ENCODE data around the gene SH3BP4. TPM values are rescaled to one million over a fixed set of nuclear protein-coding genes. Genes with fewer than 3 reads are reported as not detected.

Gene SH3BP4
- total RNA-seq, 1 experiment from 2014 or later = 49.1 TPM

DNA sequence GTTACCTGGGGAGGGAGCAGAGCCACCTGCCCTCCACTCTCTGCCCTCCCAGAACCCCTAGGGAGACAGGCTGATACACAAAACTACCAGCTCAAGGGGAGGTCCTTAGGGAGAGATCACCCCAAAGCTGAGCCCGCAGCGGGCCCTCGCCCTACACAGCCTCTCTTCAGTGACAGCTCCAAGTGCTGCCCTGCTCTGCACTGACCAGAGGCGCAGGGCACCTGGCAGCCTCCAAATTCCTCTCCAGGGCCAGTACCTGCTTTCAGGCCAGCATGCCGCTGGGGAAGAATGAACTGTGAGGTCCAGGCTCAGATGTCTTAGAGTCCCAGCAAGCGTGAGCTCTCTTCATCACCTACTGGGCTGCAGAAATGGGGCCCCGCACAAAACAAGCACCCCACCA lies 11.3 kb upstream of the SH3BP4 start:
- in situ Hi-C loops (cut with HindIII; ENCODE audit: low sequenced_read_pairs) = no loop called here
- no peak for DNase-seq (ENCODE audit: low spot score)

DNA sequence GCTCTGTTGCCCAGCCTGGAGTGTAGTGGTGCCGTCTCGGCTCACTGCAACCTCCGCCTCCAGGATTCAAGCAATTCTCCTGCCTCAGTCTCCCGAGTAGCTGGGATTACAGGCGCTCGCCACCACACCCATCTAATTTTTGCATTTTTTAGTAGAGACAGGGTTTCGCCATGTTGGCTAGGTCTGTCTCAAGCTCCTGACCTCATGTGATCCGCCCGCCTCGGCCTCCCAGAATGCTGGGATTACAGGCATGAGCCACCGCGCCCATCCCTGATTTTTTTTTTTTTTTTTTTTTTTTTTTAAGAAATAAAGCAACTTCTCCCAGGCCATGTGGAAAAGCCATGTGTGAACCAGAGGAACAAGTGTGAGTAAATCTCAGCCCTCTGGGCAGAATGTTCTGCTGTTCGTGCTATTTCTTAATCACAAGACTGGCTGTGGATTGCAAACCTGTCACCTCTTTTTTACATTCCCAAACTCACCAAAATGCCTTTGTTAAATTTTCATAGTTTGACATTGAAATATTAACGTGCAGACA lies 6.4 kb upstream of the SH3BP4 start:
- in situ Hi-C loops (cut with HindIII; ENCODE audit: low sequenced_read_pairs) = no loop called here
- DNase-seq (ENCODE audit: low spot score) = no peak

DNA sequence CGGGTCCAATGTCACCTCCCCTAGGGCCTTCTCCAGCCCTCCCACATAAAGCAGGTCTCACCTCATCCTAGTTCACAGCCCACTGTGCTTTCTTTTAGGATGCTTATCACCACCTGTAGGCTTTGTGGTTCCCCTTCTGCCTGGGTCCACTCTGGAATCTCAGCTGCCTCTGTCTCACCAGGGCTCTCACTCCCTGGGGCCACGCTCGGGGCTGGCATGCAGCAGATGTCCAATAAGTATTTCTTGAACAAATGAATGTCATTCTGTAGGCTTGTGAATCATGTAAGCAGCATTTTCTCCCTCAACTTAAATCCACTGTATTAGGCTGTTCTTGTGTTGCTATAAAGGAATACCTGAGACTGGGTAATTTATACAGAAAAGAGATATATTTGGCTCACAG lies 4.3 kb upstream of the SH3BP4 start:
- in situ Hi-C loops (cut with HindIII; ENCODE audit: low sequenced_read_pairs) = no loop called here
- no peak for DNase-seq (ENCODE audit: low spot score)

DNA sequence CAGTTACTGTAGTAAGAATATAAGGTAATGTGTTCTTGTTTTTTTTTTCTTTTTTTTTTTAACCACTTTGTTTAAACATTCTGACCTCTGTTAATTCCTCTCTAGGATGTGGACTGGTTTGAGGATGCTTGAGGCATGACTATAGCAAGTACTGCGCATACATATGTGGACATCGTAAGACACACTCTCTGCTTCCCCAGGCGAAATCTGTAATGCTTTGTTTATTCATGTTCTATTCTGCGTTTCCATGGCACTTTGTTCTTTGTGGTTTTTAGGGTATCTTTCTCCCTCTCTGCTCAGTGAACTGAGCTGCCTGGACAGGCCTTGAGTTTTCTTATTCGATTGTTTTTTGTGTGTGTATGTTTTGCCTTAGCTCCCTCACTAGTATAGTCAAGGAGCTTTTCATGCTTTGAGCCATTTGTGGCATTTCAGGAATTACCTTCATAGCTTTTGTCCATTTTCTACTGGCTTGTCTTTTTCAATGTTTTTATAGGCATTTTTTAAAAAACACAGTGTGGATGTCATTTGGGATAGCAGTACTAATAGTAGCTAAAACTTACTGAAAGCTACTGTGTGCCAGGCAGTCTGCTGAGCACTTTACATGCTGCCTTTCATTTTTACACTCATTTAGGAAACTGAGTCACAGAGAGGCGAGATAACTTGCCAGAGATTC lies 1.9 kb upstream of the SH3BP4 start:
- no peak for DNase-seq (ENCODE audit: low spot score)
- in situ Hi-C loops (cut with HindIII; ENCODE audit: low sequenced_read_pairs) = no loop called here

DNA sequence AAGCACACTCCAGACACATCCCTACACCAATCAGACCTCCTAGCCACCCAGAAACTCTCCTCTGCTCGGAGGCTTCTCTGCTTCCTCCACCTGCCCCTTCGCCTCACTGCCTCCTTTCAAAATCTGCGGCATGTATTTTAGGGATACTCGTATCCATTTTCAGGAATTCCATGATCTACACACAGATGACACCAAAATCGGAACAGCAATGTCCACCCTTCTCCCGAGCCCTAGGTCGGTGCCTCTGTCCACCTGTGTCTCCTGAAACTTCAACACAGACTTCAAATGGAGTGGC lies 1.4 kb upstream of the SH3BP4 start:
- in situ Hi-C loops (cut with HindIII; ENCODE audit: low sequenced_read_pairs) = no loop called here
- DNase-seq (ENCODE audit: low spot score) = no peak

DNA sequence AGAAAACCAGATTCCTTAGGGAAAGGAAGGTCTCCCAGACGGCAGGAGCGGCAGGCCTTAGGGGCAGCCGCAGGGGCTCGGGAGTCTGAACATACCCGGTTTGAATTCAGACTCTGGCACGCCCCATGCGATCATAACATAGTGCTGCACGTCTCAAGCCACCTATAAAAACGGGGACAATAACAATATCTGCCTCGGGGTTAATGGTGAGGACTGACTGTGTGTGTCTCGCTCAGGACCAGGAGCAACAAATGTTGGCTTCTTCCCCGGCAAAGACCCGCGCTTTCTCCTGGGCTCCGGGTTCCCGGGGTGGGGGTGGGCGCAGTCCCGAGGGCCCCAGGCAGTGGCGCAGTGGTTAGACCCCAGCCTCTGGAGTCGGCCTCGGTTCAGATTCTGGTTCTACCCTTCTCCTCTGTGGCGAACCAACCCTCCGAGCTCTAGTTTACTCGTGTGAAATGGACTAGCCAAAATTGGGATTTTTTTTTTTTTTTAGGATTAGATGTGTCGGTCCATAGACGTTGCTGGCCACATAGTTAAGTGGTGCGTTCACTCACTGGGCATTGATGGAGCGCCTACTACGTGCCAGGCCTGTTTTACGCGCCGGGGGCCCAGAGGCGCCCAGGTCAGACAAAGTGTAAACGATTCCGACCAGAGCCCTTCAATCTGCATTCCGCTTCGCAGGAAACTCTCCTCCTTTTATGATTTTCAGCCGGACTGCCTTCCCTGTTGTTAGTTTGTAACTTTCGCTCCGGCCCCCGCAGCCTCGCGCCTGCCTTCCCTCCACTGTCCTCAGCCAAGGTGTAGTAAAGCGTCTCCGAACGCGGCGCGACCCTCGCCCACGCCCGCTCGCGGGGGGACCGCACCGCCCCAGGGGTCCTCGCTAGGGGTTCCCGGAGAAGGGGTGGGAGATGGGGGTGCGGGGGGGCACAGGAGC lies 820 bp upstream of the SH3BP4 start:
- in situ Hi-C loops (cut with HindIII; ENCODE audit: low sequenced_read_pairs) = no loop called here
- no peak for DNase-seq (ENCODE audit: low spot score)

DNA sequence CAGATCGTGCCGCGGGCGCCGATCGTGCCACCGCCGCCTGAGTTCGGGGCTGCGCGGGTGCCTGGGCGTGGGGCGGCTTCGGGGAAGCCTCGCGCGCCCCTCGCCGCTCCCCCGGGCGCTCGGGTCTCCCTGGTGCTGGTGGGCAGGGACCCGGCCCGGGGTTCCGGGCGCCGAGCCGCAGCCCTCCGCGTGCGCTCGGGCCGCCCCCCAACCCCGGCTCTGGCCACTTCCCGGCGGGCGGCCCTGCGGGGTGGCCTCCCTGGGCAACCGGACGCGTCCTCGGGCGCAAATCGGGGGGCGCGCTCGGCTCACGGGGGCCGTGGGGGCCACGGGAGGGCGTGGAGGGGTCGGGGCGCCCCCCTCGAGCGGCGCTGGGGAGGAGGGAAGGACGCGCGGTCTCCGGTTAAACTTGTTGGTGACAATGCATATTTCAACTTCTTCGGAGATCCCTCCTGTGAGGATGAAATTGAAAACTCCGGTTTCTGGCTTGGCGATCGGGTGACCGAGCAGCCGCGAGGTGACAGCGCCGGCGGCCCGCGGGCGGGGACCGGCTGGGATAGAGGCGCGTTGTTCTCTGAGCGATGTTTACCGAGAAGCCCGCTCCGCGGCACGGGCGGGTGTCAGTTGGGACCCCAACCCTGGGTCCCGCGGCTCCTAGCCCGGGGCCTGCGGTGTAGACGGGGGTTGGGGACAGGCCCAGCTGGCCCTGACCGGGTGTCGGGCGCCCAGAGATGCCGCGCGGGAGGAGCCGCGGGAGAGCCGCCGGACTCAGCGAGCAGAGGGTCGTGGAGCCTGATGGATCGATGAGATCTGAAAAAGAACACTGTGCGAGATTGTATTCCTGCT lies 676 bp downstream of the SH3BP4 start:
- DNase-seq (ENCODE audit: low spot score) = no peak
- in situ Hi-C loops (cut with HindIII; ENCODE audit: low sequenced_read_pairs) = no loop called here

DNA sequence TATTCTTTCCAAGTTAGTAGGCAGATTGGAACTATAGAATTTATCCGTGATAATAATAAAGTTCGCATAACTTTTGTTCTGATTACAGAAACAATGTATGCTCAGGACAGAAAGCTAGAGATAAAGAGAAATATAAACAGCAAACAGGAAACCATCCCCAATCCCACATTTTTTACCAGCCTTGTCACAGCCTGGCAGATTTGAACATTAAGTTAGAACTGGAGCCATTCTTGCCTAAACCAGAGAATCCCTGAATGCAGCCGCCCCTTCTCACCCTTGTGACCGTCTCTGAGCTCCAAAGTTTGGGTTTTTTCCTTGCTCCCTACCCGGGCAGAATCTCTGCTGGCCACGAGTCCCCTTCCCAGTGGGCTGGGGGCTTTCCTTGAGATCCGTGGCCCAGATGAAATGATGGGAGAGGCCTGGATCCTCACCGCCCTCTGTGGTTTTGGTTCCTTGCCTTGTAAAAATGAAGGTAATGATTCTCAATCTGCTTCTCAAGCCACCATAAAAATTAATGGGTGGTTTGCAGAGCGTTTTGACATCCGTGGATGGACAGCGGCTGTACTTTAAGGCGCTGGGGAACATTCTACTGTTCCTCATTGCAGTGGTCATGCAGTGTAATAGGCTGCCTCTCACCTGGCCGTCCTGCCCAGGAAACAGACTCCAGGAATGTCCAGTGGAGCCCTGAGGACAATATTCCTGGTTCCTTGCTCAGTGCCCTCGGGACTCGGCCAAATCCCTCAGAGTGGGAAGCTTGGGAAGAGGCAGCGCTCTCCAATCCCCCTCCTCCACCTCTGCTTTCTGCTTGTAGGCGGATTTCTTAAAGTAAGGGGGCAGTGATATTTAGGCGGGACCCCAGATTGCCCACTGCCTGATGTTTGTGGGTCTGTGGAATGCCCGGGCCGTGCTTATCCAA lies 1.6 kb downstream of the SH3BP4 start:
- in situ Hi-C loops (cut with HindIII; ENCODE audit: low sequenced_read_pairs) = no loop called here
- DNase-seq (ENCODE audit: low spot score) = no peak

DNA sequence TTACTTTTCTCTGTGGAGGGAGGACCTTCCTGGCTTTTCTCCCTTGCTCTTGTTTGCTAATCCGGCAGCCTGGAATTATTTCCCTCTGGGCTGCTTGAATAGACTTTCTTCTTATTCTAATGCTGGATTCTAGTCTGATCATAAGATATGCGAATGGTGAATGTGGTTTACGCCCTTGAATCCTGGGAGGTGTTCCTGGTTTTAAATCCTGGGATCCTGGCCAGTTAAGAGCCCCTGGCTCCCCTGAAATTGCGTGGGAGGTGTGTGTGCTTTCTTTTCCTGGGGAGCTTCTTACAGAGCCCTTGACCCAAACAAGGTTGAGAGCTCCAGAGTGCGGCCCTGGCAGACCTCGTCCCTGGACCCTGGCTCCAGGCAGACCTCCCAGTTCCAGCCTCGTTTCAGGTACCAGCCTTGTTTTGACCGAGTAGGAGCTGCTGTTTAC lies 2.8 kb downstream of the SH3BP4 start:
- DNase-seq (ENCODE audit: low spot score) = no peak
- in situ Hi-C loops (cut with HindIII; ENCODE audit: low sequenced_read_pairs) = no loop called here

DNA sequence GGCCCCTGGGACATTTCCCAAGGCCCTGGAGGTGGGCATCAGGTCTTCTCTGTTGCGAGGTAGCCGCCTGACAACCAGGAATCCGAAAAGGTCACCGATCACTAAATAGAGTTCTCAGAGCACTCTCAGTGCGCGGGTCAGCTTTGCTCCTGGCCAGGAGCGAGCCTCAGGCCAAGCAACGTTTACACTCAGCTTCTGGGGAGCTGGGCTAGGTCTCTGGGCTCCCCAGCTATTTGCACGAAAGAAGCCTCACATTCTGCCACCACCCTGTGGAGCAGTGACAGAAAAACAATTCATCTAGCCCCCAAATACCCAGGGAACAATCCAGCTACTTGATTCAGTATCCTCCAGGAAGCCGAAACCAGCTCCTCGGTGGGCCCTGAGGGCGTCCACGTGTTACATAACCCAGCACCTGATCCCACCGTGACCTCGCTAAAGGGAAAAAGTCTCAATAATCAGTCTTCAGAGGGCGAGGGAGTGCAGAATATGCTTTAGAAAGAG lies 3.3 kb downstream of the SH3BP4 start:
- in situ Hi-C loops (cut with HindIII; ENCODE audit: low sequenced_read_pairs) = no loop called here
- DNase-seq (ENCODE audit: low spot score) = no peak

DNA sequence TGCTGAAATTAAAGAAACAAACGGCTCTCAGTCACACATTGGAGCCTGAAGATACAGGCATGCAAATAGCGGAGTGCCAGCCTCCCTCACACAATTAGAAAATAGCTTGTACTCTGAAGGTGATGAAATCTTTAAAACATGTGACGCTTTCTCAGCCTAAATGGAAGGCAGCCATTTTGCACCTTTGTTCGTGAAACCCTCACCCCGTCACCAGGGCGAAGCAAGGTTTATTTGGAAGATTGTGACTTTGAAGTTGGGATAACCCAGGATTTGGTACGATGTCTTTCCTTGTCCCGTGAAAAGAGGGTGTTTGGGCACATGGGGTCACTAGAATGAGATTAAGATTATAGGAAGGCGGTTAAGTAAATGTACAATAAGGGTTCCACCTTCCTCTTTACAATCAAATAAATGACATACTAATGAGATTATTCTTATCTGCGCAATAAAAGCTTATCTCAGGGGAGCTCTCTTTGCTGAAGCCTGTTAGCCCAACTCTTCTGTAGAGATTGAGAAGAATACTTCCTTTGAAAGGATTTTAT lies 4.2 kb downstream of the SH3BP4 start:
- DNase-seq (ENCODE audit: low spot score) = no peak
- in situ Hi-C loops (cut with HindIII; ENCODE audit: low sequenced_read_pairs) = no loop called here

DNA sequence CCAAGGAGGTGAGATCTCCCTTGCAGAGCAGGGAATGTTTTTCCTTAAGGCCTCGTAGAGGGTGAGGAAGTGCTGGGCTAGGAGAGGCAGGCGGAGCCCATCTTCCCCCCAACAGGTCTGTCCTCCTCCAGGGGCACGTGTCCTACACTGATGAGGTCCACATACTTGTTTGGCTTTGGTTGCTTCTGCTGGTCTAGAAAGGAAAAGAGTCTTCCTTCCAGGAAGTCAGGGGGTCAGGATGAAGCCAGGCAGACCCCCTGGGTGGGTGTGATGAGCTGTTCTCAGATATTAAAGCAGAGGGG lies 6.0 kb downstream of the SH3BP4 start:
- in situ Hi-C loops (cut with HindIII; ENCODE audit: low sequenced_read_pairs) = no loop called here
- no peak for DNase-seq (ENCODE audit: low spot score)

DNA sequence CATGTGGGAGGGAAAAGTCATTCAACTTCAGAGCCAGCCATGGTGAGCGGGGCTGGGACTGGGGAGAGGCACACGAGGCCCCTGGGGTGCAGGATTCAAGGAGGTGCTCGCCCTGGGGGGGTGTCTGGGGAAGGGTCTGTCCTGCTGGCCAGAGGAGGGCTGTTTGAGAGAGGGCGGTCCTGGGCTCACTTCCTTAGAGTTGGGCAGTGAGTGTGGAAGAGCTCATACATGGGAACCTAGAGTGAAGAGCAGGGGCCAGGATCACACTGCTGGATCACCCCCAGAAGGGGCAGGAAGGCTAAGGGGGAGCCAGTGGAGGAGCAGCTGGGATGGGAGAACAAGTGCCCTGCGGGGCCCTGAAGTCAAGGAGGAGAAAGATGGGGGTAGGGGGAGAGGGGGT lies 6.5 kb downstream of the SH3BP4 start:
- in situ Hi-C loops (cut with HindIII; ENCODE audit: low sequenced_read_pairs) = no loop called here
- DNase-seq (ENCODE audit: low spot score) = no peak

DNA sequence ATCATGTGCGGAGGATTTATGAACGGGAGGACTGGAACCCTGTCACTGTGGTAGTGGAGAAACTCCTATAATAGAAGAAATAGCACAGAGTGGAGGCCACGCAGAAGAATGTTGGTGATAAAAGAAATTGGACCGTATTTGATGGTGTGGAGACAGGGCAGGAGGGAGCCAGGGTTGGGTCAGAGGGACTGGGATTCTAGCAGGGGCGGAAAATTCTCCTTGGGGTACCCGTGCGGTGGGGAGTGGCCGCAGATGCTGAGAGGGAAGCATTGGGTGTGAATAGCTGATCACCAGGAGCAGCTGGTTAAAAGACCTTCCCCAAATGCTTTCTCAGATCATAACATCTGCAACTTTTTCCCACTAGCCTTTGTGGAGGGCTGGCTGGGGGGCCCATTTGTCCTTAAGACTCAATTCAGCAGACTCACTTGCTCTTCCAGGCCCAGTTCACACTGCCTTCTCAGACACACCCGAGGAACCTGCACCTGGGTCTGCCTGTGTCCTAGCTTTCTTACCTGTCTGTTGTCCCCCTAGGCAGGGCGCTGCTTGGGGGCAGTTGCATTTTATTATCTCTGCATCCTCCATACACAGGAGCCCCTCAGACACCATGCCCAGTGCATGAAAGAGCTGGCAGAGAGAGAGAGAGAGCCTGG lies 7.1 kb downstream of the SH3BP4 start:
- DNase-seq (ENCODE audit: low spot score) = no peak
- in situ Hi-C loops (cut with HindIII; ENCODE audit: low sequenced_read_pairs) = no loop called here

DNA sequence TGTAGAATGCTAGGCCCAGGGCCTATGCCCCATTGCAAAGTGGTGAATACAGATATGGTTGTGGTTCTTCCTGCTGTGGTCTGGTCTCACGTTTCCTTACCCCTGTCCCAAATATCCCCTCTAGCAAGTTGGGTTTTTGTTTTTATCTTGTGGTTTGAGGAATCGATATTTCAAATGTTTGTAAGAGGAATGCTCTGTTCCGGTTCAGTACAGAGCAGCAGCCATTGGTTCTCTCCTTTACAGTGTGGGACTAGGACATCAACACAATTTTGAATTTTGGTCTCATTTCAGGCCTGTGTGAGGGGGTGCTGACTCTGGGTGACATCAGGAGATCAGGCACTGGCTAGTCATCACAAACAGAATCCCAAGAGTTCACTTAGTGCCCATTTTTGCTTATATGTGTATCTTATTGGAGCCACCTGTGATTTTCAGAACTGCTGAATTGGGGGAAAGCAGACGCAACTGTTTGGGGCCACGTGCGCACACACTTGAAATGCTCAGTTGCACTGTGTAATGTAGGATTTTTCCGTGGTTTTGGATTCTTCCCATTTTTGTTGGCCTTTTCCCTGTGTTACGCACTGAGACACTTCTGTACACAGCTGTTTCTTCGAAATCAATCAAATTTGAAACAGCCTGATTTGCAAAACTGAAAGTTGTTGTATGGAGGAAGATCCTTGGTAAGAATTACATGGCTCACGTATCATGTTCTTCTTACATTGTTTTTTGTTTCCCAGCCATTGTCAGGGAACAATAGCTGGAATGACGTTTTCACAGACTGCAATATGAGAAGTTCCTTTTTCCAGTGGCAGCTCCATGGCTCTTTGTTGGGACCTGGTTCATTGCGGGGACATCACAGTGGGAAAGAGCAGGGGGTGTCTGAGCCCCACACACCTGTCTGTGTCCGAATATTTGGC lies 8.6 kb downstream of the SH3BP4 start:
- in situ Hi-C loops (cut with HindIII; ENCODE audit: low sequenced_read_pairs) = no loop called here
- DNase-seq (ENCODE audit: low spot score) = no peak

DNA sequence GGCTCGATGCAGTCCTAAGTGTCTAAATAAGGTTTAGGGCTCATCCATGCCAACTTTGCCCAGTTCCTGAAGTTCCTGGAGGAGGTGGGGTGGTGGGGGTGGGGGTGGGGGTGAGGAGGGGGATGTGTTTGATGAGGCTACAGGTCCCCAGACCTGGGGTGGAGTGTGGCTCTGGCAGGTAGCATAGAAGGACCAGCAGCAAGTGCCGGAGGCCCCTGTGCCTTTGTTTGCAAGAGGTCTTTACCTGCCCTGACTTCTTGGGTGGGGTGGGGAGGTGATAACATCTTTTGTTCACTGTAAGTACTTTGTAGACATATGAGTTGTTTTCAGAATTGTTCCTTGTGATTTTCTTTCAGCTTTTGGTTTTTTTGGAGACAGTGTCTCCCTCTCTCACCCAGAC lies 10.0 kb downstream of the SH3BP4 start:
- DNase-seq (ENCODE audit: low spot score) = no peak
- in situ Hi-C loops (cut with HindIII; ENCODE audit: low sequenced_read_pairs) = no loop called here

Data from G401 (cell line).